DOHH2 (cell line): ENCODE results near the gene PCDHB5.
A peak's percentile ranks its signal among the peaks of the same experiment; 100 is the strongest.
"Not testable (repeated sequence)": the region's sequence is repeated elsewhere in the genome, so short reads cannot be mapped to it uniquely, and the experiment has no call there.

ENCODE experiments used
- H3F3A ChIP-seq: fragments of 200-600 bp; sonication (generic), shearing (Covaris generic); 2 replicates; pipeline ENCODE4 v1.6.0; 2016; ENCODE audit warnings: antibody characterized with exemption, mild to moderate bottlenecking; ENCODE audit not compliant: control insufficient read depth, insufficient read depth
- H3K27ac ChIP-seq: fragments of 200-600 bp; sonication (generic); 2 replicates; pipeline ENCODE4 v1.5.1; 2014; ENCODE audit warnings: low read depth, mild to moderate bottlenecking, low read length, moderate library complexity
- H3K27me3 ChIP-seq: fragments of 200-600 bp; sonication (generic); 2 replicates; pipeline ENCODE4 v1.6.1; 2014; ENCODE audit warnings: mild to moderate bottlenecking, low read length, mixed read lengths; ENCODE audit not compliant: control insufficient read depth
- H3K36me3 ChIP-seq: fragments of 200-600 bp; sonication (generic); 2 replicates; pipeline ENCODE4 v1.6.1; 2014; ENCODE audit warnings: mild to moderate bottlenecking, low read length, moderate library complexity, mixed read lengths; ENCODE audit not compliant: control insufficient read depth
- H3K4me1 ChIP-seq: fragments of 200-600 bp; sonication (generic); 2 replicates; pipeline ENCODE4 v1.6.1; 2014; ENCODE audit warnings: mild to moderate bottlenecking, low read length, mixed read lengths; ENCODE audit not compliant: control insufficient read depth
- H3K4me2 ChIP-seq: fragments of 200-600 bp; sonication (generic); 2 replicates; pipeline ENCODE4 v1.6.0; 2014; ENCODE audit warnings: mild to moderate bottlenecking, low read length, moderate library complexity
- H3K4me3 ChIP-seq: fragments of 200-600 bp; sonication (generic); 2 replicates; pipeline ENCODE4 v1.5.1; 2014; ENCODE audit warnings: mild to moderate bottlenecking, low read length, mixed read lengths
- H3K79me2 ChIP-seq: fragments of 200-600 bp; sonication (generic); 2 replicates; pipeline ENCODE4 v1.6.1; 2014; ENCODE audit warnings: mild to moderate bottlenecking, low read length, mixed read lengths; ENCODE audit not compliant: control insufficient read depth
- H3K9me2 ChIP-seq: fragments of 200-600 bp; sonication (generic); replicated peaks from 2 replicates; pipeline ENCODE4 v1.6.1; 2014; ENCODE audit warnings: mild to moderate bottlenecking, low read length, mixed read lengths; ENCODE audit not compliant: control insufficient read depth
- H3K9me3 ChIP-seq: fragments of 200-600 bp; sonication (generic); 2 replicates; pipeline ENCODE4 v1.6.1; 2014; ENCODE audit warnings: antibody characterized with exemption, low read length, mixed read lengths; ENCODE audit not compliant: control insufficient read depth, insufficient read depth
- H4K20me1 ChIP-seq: fragments of 200-600 bp; sonication (generic); 2 replicates; pipeline ENCODE4 v1.6.0; 2014; ENCODE audit warnings: low read depth, mild to moderate bottlenecking, antibody characterized with exemption, low read length, moderate library complexity; ENCODE audit not compliant: control insufficient read depth, insufficient read depth
- CTCF ChIP-seq: fragments of 200-600 bp; sonication (generic); IDR thresholded peaks from one replicate; pipeline ENCODE4 v1.5.1; 2014; ENCODE audit warnings: antibody characterized with exemption, mild to moderate bottlenecking, low read depth, low read length; ENCODE audit not compliant: poor library complexity, severe bottlenecking
- EZH2phosphoT487 ChIP-seq: fragments of 200-600 bp; sonication (generic); IDR thresholded peaks from 2 replicates; pipeline ENCODE4 v1.6.1; 2017; ENCODE audit warnings: borderline replicate concordance, mild to moderate bottlenecking, antibody characterized with exemption, low read length, moderate library complexity, mixed read lengths

PCDHB5 gene

GRCh38 chr5:141182248-141182647 is 47.2 kb downstream of the PCDHB5 start, which contains the start of gene PCDHB16:
Gene PCDHB16 (plus strand): TSS chr5:141182387. CDS start chr5:141182560, 173 bp downstream.
- no peak within 1 kb of the TSS for H3K4me2 ChIP-seq
- H4K20me1 ChIP-seq = no peaks in the 10 kb centered on the region
- no peaks in the 10 kb centered on the region for H3K9me2 ChIP-seq
- H3K4me3 ChIP-seq = no peak within 1 kb of the TSS
- no peaks in the 10 kb centered on the region for H3K9me3 ChIP-seq
- TF ChIP-seq CTCF (peak; percentile 78), EZH2phosphoT487 (no peak)
- H3K4me1 ChIP-seq = 0 out of 2 replicates have a peak, but pooled peaks cover 3% of the 10 kb centered on the region
- no peaks in the 10 kb centered on the region for H3K27me3 ChIP-seq
- H3F3A ChIP-seq = no peaks in the 10 kb centered on the region
- no peaks in the 10 kb centered on the region for H3K36me3 ChIP-seq
- H3K27ac ChIP-seq = no peak within 1 kb of the TSS
- H3K79me2 ChIP-seq = no peaks in the 10 kb centered on the region

GRCh38 chr5:141184117-141184855 is 49.3 kb downstream of the PCDHB5 start:
- H3K27ac ChIP-seq, H3K4me1 ChIP-seq, H3K4me2 ChIP-seq, H3K36me3 ChIP-seq, H4K20me1 ChIP-seq, H3F3A ChIP-seq, H3K9me2 ChIP-seq, H3K9me3 ChIP-seq, H3K4me3 ChIP-seq, H3K27me3 ChIP-seq, H3K79me2 ChIP-seq: not testable (repeated sequence)

- Histone ChIP-seq H3K27ac (no peak within 1 kb of the TSS), H3K4me3 (peak within 1 kb of the TSS; percentile 54)
Observed at GRCh38 chr5:141186897-141187512, 52.0 kb downstream of the PCDHB5 start, which contains the start of gene PCDHB9. Gene PCDHB9 (plus strand): TSS chr5:141187161. CDS start chr5:141187319, 158 bp downstream.

More at GRCh38 chr5:141186897-141187512, 52.0 kb downstream of the PCDHB5 start, which contains the start of gene PCDHB9:
- Histone ChIP-seq H4K20me1 (no peaks in the 10 kb centered on the region), H3K79me2 (no peaks in the 10 kb centered on the region), H3K36me3 (no peaks in the 10 kb centered on the region), H3K4me1 (0 out of 2 replicates have a peak, but pooled peaks cover 3% of the 10 kb centered on the region), H3K9me2 (no peaks in the 10 kb centered on the region), H3K9me3 (no peaks in the 10 kb centered on the region), H3K4me2 (peak within 1 kb of the TSS; percentile 62), H3K27me3 (no peaks in the 10 kb centered on the region), H3F3A (no peaks in the 10 kb centered on the region)
- TF ChIP-seq EZH2phosphoT487 (no peak), CTCF (peak; percentile 94)
